ENCODE results near the gene SMYD4.

SMYD4 gene

DNA sequence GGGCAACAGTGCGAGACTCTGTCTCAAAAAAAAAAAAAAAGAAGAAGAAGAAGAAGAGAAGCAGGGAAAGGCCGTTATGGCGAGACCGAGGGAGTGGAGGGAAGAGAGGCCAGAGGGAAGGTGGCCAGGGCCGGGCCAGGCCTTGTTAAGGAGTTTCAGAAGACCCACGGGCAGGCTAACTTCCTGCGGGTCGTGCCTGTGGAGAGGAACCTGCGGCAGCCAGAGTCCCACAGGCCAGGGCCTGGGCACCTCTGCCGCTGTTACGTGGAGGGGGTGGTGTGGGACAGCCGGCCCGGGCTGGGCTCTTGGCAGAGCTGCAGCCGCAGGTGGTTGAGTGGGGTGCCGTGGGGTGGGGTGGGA is 99.8 kb downstream of the SMYD4 start:
- no peak for DNase-seq (ENCODE audit: low spot score)
